ENCODE results near the gene TRRAP.

DNA sequence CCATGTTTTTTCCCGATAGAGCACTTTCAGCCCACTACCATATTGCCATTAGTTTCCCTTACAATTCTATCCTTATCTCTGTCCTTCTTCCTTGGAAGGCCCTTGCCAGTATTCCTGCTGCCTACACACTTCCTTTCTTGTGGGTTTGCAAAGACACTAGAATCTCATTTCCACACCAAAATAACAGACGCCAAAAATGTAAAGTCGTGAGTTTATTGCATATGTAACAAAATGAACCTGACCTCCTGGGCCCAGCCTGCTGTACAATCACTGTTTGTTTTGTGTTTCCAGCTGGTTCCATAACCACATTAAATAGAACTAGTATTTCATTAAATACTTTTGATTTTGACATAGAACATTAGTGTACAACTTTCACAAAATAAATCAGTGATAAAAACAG, 148.9 kb downstream of the TRRAP start:
- TF ChIP-seq, protein P1, sequence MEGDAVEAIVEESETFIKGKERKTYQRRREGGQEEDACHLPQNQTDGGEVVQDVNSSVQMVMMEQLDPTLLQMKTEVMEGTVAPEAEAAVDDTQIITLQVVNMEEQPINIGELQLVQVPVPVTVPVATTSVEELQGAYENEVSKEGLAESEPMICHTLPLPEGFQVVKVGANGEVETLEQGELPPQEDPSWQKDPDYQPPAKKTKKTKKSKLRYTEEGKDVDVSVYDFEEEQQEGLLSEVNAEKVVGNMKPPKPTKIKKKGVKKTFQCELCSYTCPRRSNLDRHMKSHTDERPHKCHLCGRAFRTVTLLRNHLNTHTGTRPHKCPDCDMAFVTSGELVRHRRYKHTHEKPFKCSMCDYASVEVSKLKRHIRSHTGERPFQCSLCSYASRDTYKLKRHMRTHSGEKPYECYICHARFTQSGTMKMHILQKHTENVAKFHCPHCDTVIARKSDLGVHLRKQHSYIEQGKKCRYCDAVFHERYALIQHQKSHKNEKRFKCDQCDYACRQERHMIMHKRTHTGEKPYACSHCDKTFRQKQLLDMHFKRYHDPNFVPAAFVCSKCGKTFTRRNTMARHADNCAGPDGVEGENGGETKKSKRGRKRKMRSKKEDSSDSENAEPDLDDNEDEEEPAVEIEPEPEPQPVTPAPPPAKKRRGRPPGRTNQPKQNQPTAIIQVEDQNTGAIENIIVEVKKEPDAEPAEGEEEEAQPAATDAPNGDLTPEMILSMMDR (IDR thresholded peaks at IDR 0.05; ENCODE audit: low read length) = no peak
- TF ChIP-seq EZH2phosphoT487 (IDR thresholded peaks at IDR 0.05; ENCODE audit: low read length) = no peak
- TF ChIP-seq EZH2 (optimal IDR thresholded peaks at IDR 0.05; ENCODE audit: low read depth, low read length) = no peak

Data from MM.1S (cell line).